Uterus (tissue), 2 donors: ENCODE measurements around the gene WBP2.

Experiments used
- CTCF ChIP-seq, 4 experiments: fragments of 200-600 bp in 2 of 4; fragments of 450-650 bp in 2 of 4; sonication (generic) in 2 of 4; IDR thresholded peaks; one replicate each; pipeline ENCODE4 v1.5.1; 2016 to 2019; ENCODE audit warnings: antibody characterized with exemption in 4 of 4, mild to moderate bottlenecking in 2 of 4, moderate library complexity in 1 of 4
- POLR2A ChIP-seq, 2 donors: fragments of 450-650 bp; IDR thresholded peaks; one replicate each; pipeline ENCODE4 v1.6.1; 2016; ENCODE audit warnings: antibody characterized with exemption in 2 of 2, mild to moderate bottlenecking in 1 of 2, moderate library complexity in 1 of 2

GRCh38 chr17:75811174-75811573, 44.0 kb downstream of the WBP2 start:
- no peak for TF ChIP-seq CTCF (IDR thresholded peaks at IDR 0.05)
- TF ChIP-seq POLR2A (IDR thresholded peaks at IDR 0.05) = no peak
